ENCODE measurements around the gene ADRB2.

Gene ADRB2

GRCh38 chr5:148780711-148781110 is 45.7 kb upstream of the ADRB2 start:
- no peaks in the 10 kb centered on the region for H3K4me1 ChIP-seq (ENCODE audit: insufficient read depth, low read length, severe bottlenecking)
- no peak overlapping the region for H2AFZ ChIP-seq (ENCODE audit: low read length)
- no peaks in the 10 kb centered on the region for H3K9me2 ChIP-seq (ENCODE audit: low read depth, low read length)

DNA sequence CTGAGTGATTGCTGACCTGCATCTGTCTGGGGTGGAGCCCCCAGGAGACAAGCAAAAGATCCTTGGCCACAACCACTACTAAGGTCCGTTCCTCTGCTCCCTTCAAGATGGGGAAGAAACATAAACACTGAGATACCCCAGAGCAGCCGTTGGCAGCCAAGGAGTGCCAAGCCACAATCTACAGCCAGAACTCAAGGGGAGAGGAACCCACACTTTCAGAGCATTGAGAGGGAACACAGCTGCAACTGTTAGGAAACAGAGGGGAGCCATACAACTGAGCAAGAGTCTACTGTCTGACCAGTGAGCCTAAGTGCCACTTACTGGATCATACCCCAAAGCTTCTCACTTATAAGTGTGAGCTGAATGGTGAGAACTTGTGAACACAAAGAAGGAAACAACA is 44.6 kb upstream of the ADRB2 start:
- Histone ChIP-seq H3F3A (ENCODE audit: insufficient read depth, low read length) (no peaks in the 10 kb centered on the region), H3K9me3 (ENCODE audit: low read length) (no peaks in the 10 kb centered on the region), H3K79me2 (ENCODE audit: insufficient read depth, low read length) (no peaks in the 10 kb centered on the region), H3K4me2 (ENCODE audit: low read length) (no peak overlapping the region), H3K4me1 (ENCODE audit: insufficient read depth, low read length, severe bottlenecking) (no peaks in the 10 kb centered on the region), H4K20me1 (ENCODE audit: insufficient read depth, low read length) (no peaks in the 10 kb centered on the region), H3K9me2 (ENCODE audit: low read depth, low read length) (no peaks in the 10 kb centered on the region), H3K36me3 (ENCODE audit: insufficient read depth, low read length) (no peaks in the 10 kb centered on the region), H2AFZ (ENCODE audit: low read length) (no peak overlapping the region), H3K4me3 (ENCODE audit: low read depth, low read length, poor library complexity, severe bottlenecking) (no peak overlapping the region), H3K27ac (ENCODE audit: low read depth, low read length, poor library complexity, severe bottlenecking) (no peak overlapping the region), H3K9ac (ENCODE audit: low read length) (no peak overlapping the region), H3K27me3 (ENCODE audit: insufficient read depth, low read length) (no peaks in the 10 kb centered on the region)
- no peak for TF ChIP-seq CTCF (IDR thresholded peaks at IDR 0.05; ENCODE audit: low read length)
- no peak for TF ChIP-seq EZH2 (IDR thresholded peaks at IDR 0.05; ENCODE audit: borderline replicate concordance, low read length)

More at GRCh38 chr5:148780711-148781110, 45.7 kb upstream of the ADRB2 start:
- Histone ChIP-seq H3F3A (ENCODE audit: insufficient read depth, low read length) (no peaks in the 10 kb centered on the region), H3K27ac (ENCODE audit: low read depth, low read length, poor library complexity, severe bottlenecking) (no peak overlapping the region), H4K20me1 (ENCODE audit: insufficient read depth, low read length) (no peaks in the 10 kb centered on the region), H3K9me3 (ENCODE audit: low read length) (no peaks in the 10 kb centered on the region), H3K4me2 (ENCODE audit: low read length) (no peak overlapping the region), H3K36me3 (ENCODE audit: insufficient read depth, low read length) (no peaks in the 10 kb centered on the region), H3K4me3 (ENCODE audit: low read depth, low read length, poor library complexity, severe bottlenecking) (no peak overlapping the region), H3K79me2 (ENCODE audit: insufficient read depth, low read length) (no peaks in the 10 kb centered on the region), H3K27me3 (ENCODE audit: insufficient read depth, low read length) (no peaks in the 10 kb centered on the region), H3K9ac (ENCODE audit: low read length) (no peak overlapping the region)
- no peak for TF ChIP-seq EZH2 (IDR thresholded peaks at IDR 0.05; ENCODE audit: borderline replicate concordance, low read length)
- TF ChIP-seq CTCF (IDR thresholded peaks at IDR 0.05; ENCODE audit: low read length), result no peak

GRCh38 chr5:148785223-148785622 is 41.2 kb upstream of the ADRB2 start:
- no peaks in the 10 kb centered on the region for H3K27me3 ChIP-seq (ENCODE audit: insufficient read depth, low read length)
- no peaks in the 10 kb centered on the region for H3F3A ChIP-seq (ENCODE audit: insufficient read depth, low read length)
- TF ChIP-seq CTCF (IDR thresholded peaks at IDR 0.05; ENCODE audit: low read length) (no peak), EZH2 (IDR thresholded peaks at IDR 0.05; ENCODE audit: borderline replicate concordance, low read length) (no peak)
- H3K4me2 ChIP-seq (ENCODE audit: low read length), result no peak overlapping the region
- no peak overlapping the region for H3K4me3 ChIP-seq (ENCODE audit: low read depth, low read length, poor library complexity, severe bottlenecking)
- no peaks in the 10 kb centered on the region for H3K9me2 ChIP-seq (ENCODE audit: low read depth, low read length)
- no peak overlapping the region for H3K27ac ChIP-seq (ENCODE audit: low read depth, low read length, poor library complexity, severe bottlenecking)
- no peaks in the 10 kb centered on the region for H3K36me3 ChIP-seq (ENCODE audit: insufficient read depth, low read length)
- H3K79me2 ChIP-seq (ENCODE audit: insufficient read depth, low read length), result no peaks in the 10 kb centered on the region
- no peak overlapping the region for H3K9ac ChIP-seq (ENCODE audit: low read length)
- H3K9me3 ChIP-seq (ENCODE audit: low read length), result no peaks in the 10 kb centered on the region
- H3K4me1 ChIP-seq (ENCODE audit: insufficient read depth, low read length, severe bottlenecking), result no peaks in the 10 kb centered on the region
- H2AFZ ChIP-seq (ENCODE audit: low read length), result no peak overlapping the region
- no peaks in the 10 kb centered on the region for H4K20me1 ChIP-seq (ENCODE audit: insufficient read depth, low read length)
